H9 (cell line): Measurements from ENCODE around the gene C1QTNF2. TPM values are rescaled to one million over a fixed set of nuclear protein-coding genes. Genes with fewer than 3 reads are reported as not detected.

Experiments used
- DNase-seq: peaks from one replicate; pipeline ENCODE4 v3.0.0-alpha.2; 2017
- H2AFZ ChIP-seq: one replicate; pipeline ENCODE4 v1.6.1; 2013; ENCODE audit warnings: mild to moderate bottlenecking, low read length, control low read depth, moderate library complexity
- H2AK5ac ChIP-seq: 2 replicates; pipeline ENCODE4 v1.6.1; 2013; ENCODE audit warnings: low read length, control low read depth, mixed read lengths; ENCODE audit not compliant: insufficient read length
- H2BK120ac ChIP-seq: one replicate; pipeline ENCODE4 v1.6.1; 2013; ENCODE audit warnings: low read depth, mild to moderate bottlenecking, low read length, control low read depth, inconsistent platforms; ENCODE audit not compliant: poor library complexity, severe bottlenecking
- H2BK12ac ChIP-seq: 2 replicates; pipeline ENCODE4 v1.6.1; 2013; ENCODE audit warnings: low read length, control low read depth, mixed read lengths, low read depth; ENCODE audit not compliant: insufficient read length
- H2BK15ac ChIP-seq: 2 replicates; pipeline ENCODE4 v1.6.1; 2013; ENCODE audit warnings: low read depth, low read length, control low read depth
- H2BK20ac ChIP-seq: one replicate; pipeline ENCODE4 v1.6.1; 2013; ENCODE audit warnings: low read depth, mild to moderate bottlenecking, low read length, control low read depth, inconsistent platforms; ENCODE audit not compliant: poor library complexity, severe bottlenecking
- H2BK5ac ChIP-seq: 2 replicates; pipeline ENCODE4 v1.6.1; 2013; ENCODE audit warnings: low read length, control low read depth, mixed read lengths; ENCODE audit not compliant: insufficient read length
- H3K14ac ChIP-seq: 2 replicates; pipeline ENCODE4 v1.6.1; 2013; ENCODE audit warnings: low read length, control low read depth; ENCODE audit not compliant: insufficient read depth
- H3K18ac ChIP-seq: 2 replicates; pipeline ENCODE4 v1.6.1; 2013; ENCODE audit warnings: low read depth, mild to moderate bottlenecking, mixed read lengths, low read length, control low read depth; ENCODE audit not compliant: insufficient read length
- H3K23ac ChIP-seq: 2 replicates; pipeline ENCODE4 v1.6.1; 2013; ENCODE audit warnings: low read length, control low read depth, mixed read lengths, low read depth; ENCODE audit not compliant: insufficient read length
- H3K23me2 ChIP-seq: 2 replicates; pipeline ENCODE4 v1.6.1; 2013; ENCODE audit warnings: low read depth, mild to moderate bottlenecking, mixed read lengths, low read length, control low read depth; ENCODE audit not compliant: insufficient read length, poor library complexity, severe bottlenecking
- H3K27ac ChIP-seq: 2 replicates; pipeline ENCODE4 v1.5.1; 2013; ENCODE audit warnings: low read length, control low read depth, mixed read lengths, low read depth; ENCODE audit not compliant: insufficient read length
- H3K27me3 ChIP-seq: 2 replicates; pipeline ENCODE4 v1.6.1; 2013; ENCODE audit warnings: low read length, control low read depth, inconsistent platforms; ENCODE audit not compliant: insufficient read depth
- H3K4ac ChIP-seq: 2 replicates; pipeline ENCODE4 v1.6.1; 2013; ENCODE audit warnings: low read depth, mild to moderate bottlenecking, control low read depth, inconsistent platforms, low read length, moderate library complexity
- H3K4me1 ChIP-seq: 2 replicates; pipeline ENCODE4 v1.6.1; 2013; ENCODE audit warnings: low read length, control low read depth, inconsistent platforms; ENCODE audit not compliant: insufficient read depth
- H3K4me2 ChIP-seq: 2 replicates; pipeline ENCODE4 v1.6.1; 2013; ENCODE audit warnings: low read length, control low read depth, mixed read lengths; ENCODE audit not compliant: insufficient read length, insufficient read depth
- H3K56ac ChIP-seq: 2 replicates; pipeline ENCODE4 v1.6.1; 2013; ENCODE audit warnings: low read depth, mild to moderate bottlenecking, mixed read lengths, low read length, control low read depth; ENCODE audit not compliant: insufficient read length
- H3K79me1 ChIP-seq: 2 replicates; pipeline ENCODE4 v1.6.1; 2013; ENCODE audit warnings: low read depth, mild to moderate bottlenecking, moderate library complexity, low read length, control low read depth, inconsistent platforms; ENCODE audit not compliant: insufficient read depth, poor library complexity, severe bottlenecking
- H3K79me2 ChIP-seq: 2 replicates; pipeline ENCODE4 v1.6.1; 2013; ENCODE audit warnings: low read length, control low read depth, inconsistent platforms; ENCODE audit not compliant: insufficient read depth
- H3K9ac ChIP-seq: 2 replicates; pipeline ENCODE4 v1.6.1; 2013; ENCODE audit warnings: low read length, control low read depth, mixed read lengths; ENCODE audit not compliant: insufficient read length; ENCODE audit errors: extremely low read depth
- H3K9me3 ChIP-seq: one replicate; pipeline ENCODE4 v1.6.1; 2013; ENCODE audit warnings: low read depth, low read length, inconsistent platforms; ENCODE audit not compliant: control insufficient read depth
- H3T11ph ChIP-seq: one replicate; pipeline ENCODE4 v1.6.1; 2013; ENCODE audit warnings: mild to moderate bottlenecking, low read length, control low read depth, inconsistent platforms
- H4K20me1 ChIP-seq: one replicate; pipeline ENCODE4 v1.6.1; 2013; ENCODE audit not compliant: control insufficient read depth, insufficient read length, insufficient read depth
- H4K5ac ChIP-seq: 2 replicates; pipeline ENCODE4 v1.6.1; 2013; ENCODE audit warnings: low read depth, mild to moderate bottlenecking, mixed read lengths, low read length, control low read depth; ENCODE audit not compliant: insufficient read length
- H4K8ac ChIP-seq: replicated peaks from 2 replicates; pipeline ENCODE4 v1.6.1; 2013; ENCODE audit warnings: low read length, control low read depth, mixed read lengths, low read depth; ENCODE audit not compliant: insufficient read length
- H4K91ac ChIP-seq: 2 replicates; pipeline ENCODE4 v1.6.1; 2013; ENCODE audit warnings: low read depth, mild to moderate bottlenecking, moderate library complexity, mixed read lengths, low read length, control low read depth; ENCODE audit not compliant: insufficient read length
- H3K27ac Mint-ChIP-seq, 3 experiments: 2 replicates in 2 of 3; 3 replicates in 1 of 3; pipeline ENCODE4 v1.8.0; 2020 to 2021; ENCODE audit warnings: mixed read lengths in 3 of 3, mild to moderate bottlenecking in 1 of 3, moderate library complexity in 1 of 3
- H3K27me3 Mint-ChIP-seq: 2 replicates; pipeline ENCODE4 v1.8.0; 2021; ENCODE audit warnings: low read depth, mild to moderate bottlenecking, moderate library complexity, mixed read lengths
- H3K36me3 Mint-ChIP-seq, 3 experiments: 2 replicates in 2 of 3; 3 replicates in 1 of 3; pipeline ENCODE4 v1.8.0; 2020 to 2021; ENCODE audit warnings: low read depth in 3 of 3, mixed read lengths in 3 of 3; ENCODE audit not compliant: insufficient read depth in 1 of 3
- H3K4me1 Mint-ChIP-seq, 2 experiments: 2 replicates each; pipeline ENCODE4 v1.8.0; 2020; ENCODE audit warnings: mixed read lengths in 2 of 2
- H3K4me3 Mint-ChIP-seq, 2 experiments: 2 replicates in 1 of 2; 3 replicates in 1 of 2; pipeline ENCODE4 v1.8.0; 2020 to 2021; ENCODE audit warnings: mild to moderate bottlenecking in 2 of 2, mixed read lengths in 2 of 2, moderate library complexity in 1 of 2
- H3K9me3 Mint-ChIP-seq, 2 experiments: 2 replicates in 1 of 2; 3 replicates in 1 of 2; pipeline ENCODE4 v1.8.0; 2020; ENCODE audit warnings: mild to moderate bottlenecking in 2 of 2, mixed read lengths in 2 of 2, moderate library complexity in 1 of 2
- CTCF ChIP-seq: fragments of 200-600 bp; sonication (generic); conservative IDR thresholded peaks from 3 replicates; pipeline ENCODE4 v1.8.0; 2021; ENCODE audit warnings: antibody characterized with exemption, mild to moderate bottlenecking
- WGBS: extraction: QIAGEN DNeasy Blood & Tissue Kit; methylation state at CpG from one replicate; pipeline ENCODE4 v1.1.7; 2013; ENCODE audit warnings: missing lambda C conversion rate, low lambda C conversion rate, mixed read lengths; ENCODE audit not compliant: insufficient read length; ENCODE audit errors: extremely low coverage; 5-methylcytosine and 5-hydroxymethylcytosine counted together
- total RNA-seq: library from RNA; stranded (reverse); gene quantifications from 2 replicates; pipeline ENCODE4 v1.2.1, GENCODE V29; 2021

The C1QTNF2 gene
- total RNA-seq, 1 experiment from 2014 or later = 0.59 TPM

- Mint-ChIP-seq H3K9me3 (no peaks in the 10 kb centered on the region; a peak in 3 of 5 replicates), H3K4me1 (peaks cover 38 to 45% of the 10 kb centered on the region in 2 experiments), H3K4me3 (peak overlapping the region; percentile 89 to 94), H3K36me3 (peaks cover 33 to 37% (median 35%) of the 10 kb centered on the region in 3 experiments; a peak in 6 of 7 replicates), H3K27ac (peak overlapping the region; percentile 19 to 83 (median 68); a peak in 2 of 7 replicates), H3K27me3 (no peaks in the 10 kb centered on the region; the same call in 1 of the 2 replicates)
- no peak overlapping the region for H3K4ac ChIP-seq
- no peak overlapping the region for H3K18ac ChIP-seq
- H4K8ac ChIP-seq = no peak overlapping the region
- H4K5ac ChIP-seq = no peak overlapping the region
- peaks cover 12% of the 10 kb centered on the region for H3K23me2 ChIP-seq
- peaks cover 7% of the 10 kb centered on the region; the same call in 1 of the 2 replicates for H3K4me1 ChIP-seq
- no peak overlapping the region for H3T11ph ChIP-seq
- no peak overlapping the region for H3K9ac ChIP-seq
- H3K27ac ChIP-seq = no peak overlapping the region
- no peak overlapping the region for H2BK5ac ChIP-seq
- H3K23ac ChIP-seq = no peak overlapping the region
- H2BK120ac ChIP-seq = no peak overlapping the region
- no peak overlapping the region for H3K14ac ChIP-seq
- peak overlapping the region; percentile 84 for H3K4me2 ChIP-seq
- no peak overlapping the region for H2AK5ac ChIP-seq
- no peak overlapping the region for H4K91ac ChIP-seq
- no peak overlapping the region for H3K56ac ChIP-seq
- no peaks in the 10 kb centered on the region for H3K79me1 ChIP-seq
- peaks cover 9% of the 10 kb centered on the region; the same call in 1 of the 2 replicates for H3K79me2 ChIP-seq
- H2BK20ac ChIP-seq = no peak overlapping the region
- WGBS = no CpG with 5 or more reads among the region's 4 CpGs
- no peaks in the 10 kb centered on the region for H3K9me3 ChIP-seq
- peaks cover 2% of the 10 kb centered on the region for H4K20me1 ChIP-seq
- H2BK12ac ChIP-seq = no peak overlapping the region
- H3K27me3 ChIP-seq = no peaks in the 10 kb centered on the region
- peak; percentile 46 for DNase-seq
- H2BK15ac ChIP-seq = no peak overlapping the region
- H2AFZ ChIP-seq = no peak overlapping the region
- TF ChIP-seq CTCF = no peak
Measured at GRCh38 chr5:160310552-160311295, 59.7 kb downstream of the C1QTNF2 start.
